Measurements from ENCODE around the gene HS1BP3.

DNA sequence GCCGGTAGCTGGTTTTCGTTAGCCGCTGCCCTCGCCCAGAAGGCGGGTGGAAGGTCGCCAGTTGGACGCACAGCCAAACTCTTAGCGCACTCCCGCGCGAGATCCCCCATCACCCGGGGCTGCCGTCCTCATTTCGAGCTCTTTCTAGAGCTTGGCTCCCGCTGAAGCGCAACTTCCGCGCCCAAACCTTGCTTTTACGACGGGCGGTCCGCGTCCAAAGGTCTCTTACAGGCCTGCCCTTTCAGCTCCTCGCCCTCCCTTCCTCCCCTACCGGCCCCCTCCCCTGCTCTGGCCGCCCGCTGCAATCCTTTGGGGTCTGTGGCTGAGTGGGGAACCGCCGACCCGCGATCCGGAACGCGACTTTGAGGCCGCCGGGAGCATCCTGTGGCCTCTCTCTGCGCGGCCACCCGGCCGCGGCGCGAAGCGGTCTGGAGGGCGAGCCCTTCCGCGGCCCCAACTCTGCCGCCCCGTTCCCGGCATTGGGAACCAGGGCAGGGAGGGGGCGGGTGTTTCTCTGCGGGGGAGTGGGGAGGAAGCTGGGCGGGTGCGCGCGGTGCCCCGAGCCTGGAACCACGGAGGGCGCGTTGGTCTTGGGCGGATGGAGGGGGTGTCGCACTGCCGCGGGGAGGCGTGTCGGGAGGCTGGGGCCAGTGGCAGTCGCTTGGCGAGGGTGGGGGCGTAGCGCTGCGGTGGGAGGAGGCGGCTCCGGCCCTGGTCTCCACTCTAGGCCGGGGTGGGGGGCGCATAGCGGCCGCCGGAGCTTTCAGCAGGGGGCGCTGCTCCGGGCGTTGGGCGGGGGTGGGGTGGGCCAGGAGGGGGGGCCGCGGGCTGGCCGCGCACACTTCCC is 15.6 kb upstream of the HS1BP3 start, which contains the start of gene GDF7:
- no peak for TF ChIP-seq CTCF (IDR thresholded peaks at IDR 0.05; ENCODE audit: insufficient read depth, low read depth, low read length)
- TF ChIP-seq EZH2 (IDR thresholded peaks at IDR 0.05; ENCODE audit: insufficient read depth, low read length) = peak; percentile 95

Measured in astrocyte (in vitro differentiated cells and primary cell).